K562 (cell line): ENCODE data around the gene WDR27. TPM values are rescaled to one million over a fixed set of nuclear protein-coding genes. Genes with fewer than 3 reads are reported as not detected.

Experiments
- ATAC-seq: fragments of 200-7000 bp; cut with Tn5 transposase; 3 replicates; pipeline ENCODE4 v1.9.1; 2020; ENCODE audit warnings: moderate library complexity
- BruUV-seq: library from RNA; stranded (reverse); fragments of 400-500 nt; replicated peaks from 2 replicates; lab custom pipeline; 2021; lab: Mats Ljungman, UMichigan
- CTCF ChIA-PET: fragments of 300-600 bp; formaldehyde crosslinking; extraction: SDS; loops from one replicate; lab custom pipeline; 2021; ENCODE audit warnings: low intra/inter-chr PET ratio; lab: Yijun Ruan, JAX
- POLR2A ChIA-PET: fragments of 300-600, 350-650 bp; sonication (Branson Sonifier 250); formaldehyde crosslinking; extraction: SDS; loops from one replicate; lab custom pipeline; 2021; ENCODE audit warnings: antibody characterized with exemption, inconsistent platforms; lab: Yijun Ruan, JAX
- DNase-seq, 4 experiments: peaks; one replicate each; pipeline versions ENCODE4 v3.0.0 to v3.0.0-alpha.2; 2011 to 2018; ENCODE audit warnings: low spot score in 3 of 4, mixed read lengths in 3 of 4; ENCODE audit errors: extremely low read depth in 1 of 4
- FAIRE-seq: peaks from 2 replicates; lab custom pipeline; 2011; peaks lifted over from hg19 to GRCh38; lab: Jason Lieb, UNC
- H2AFZ ChIP-seq: 2 replicates; pipeline ENCODE4 v1.6.0; 2011; ENCODE audit warnings: low read depth, low read length, control low read depth, inconsistent platforms
- H3K27ac ChIP-seq: fragments of 200-600 bp; 3 replicates; pipeline ENCODE4 v1.8.0; 2011; ENCODE audit warnings: low read depth, mild to moderate bottlenecking, control low read depth, inconsistent platforms, low read length, moderate library complexity, mixed read lengths; ENCODE audit errors: extremely low read depth
- H3K27me3 ChIP-seq, 2 experiments: fragments of 300-600 bp in 1 of 2; 2 replicates in 1 of 2; 3 replicates in 1 of 2; pipeline versions ENCODE4 v1.6.0 to v1.8.0; 2011; ENCODE audit warnings: inconsistent platforms in 2 of 2, low read length in 2 of 2, mild to moderate bottlenecking in 1 of 2, mixed read lengths in 1 of 2, moderate library complexity in 1 of 2; ENCODE audit not compliant: control insufficient read depth in 2 of 2, insufficient read depth in 2 of 2
- H3K36me3 ChIP-seq: fragments of 300-600 bp; 3 replicates; pipeline ENCODE4 v1.8.0; 2011; ENCODE audit warnings: mild to moderate bottlenecking, low read length, inconsistent platforms; ENCODE audit not compliant: control insufficient read depth, insufficient read depth
- H3K4me1 ChIP-seq, 2 experiments: fragments of 200-600 bp in 1 of 2; replicated peaks in 1 of 2; 2 replicates in 1 of 2; 3 replicates in 1 of 2; pipeline versions ENCODE4 v1.5.1 to v1.8.0; 2011; ENCODE audit warnings: inconsistent platforms in 2 of 2, low read length in 2 of 2, mild to moderate bottlenecking in 1 of 2, mixed read lengths in 1 of 2, moderate library complexity in 1 of 2; ENCODE audit not compliant: control insufficient read depth in 2 of 2, insufficient read depth in 2 of 2
- H3K4me2 ChIP-seq: 2 replicates; pipeline ENCODE4 v1.6.1; 2011; ENCODE audit warnings: low read length, control low read depth, inconsistent platforms, mixed read lengths; ENCODE audit not compliant: insufficient read depth
- H3K4me3 ChIP-seq: fragments of 200-600 bp; sonication (generic), shearing (Covaris generic); 2 replicates; pipeline ENCODE4 v1.5.1; 2016; ENCODE audit warnings: control low read depth, inconsistent platforms
- H3K79me2 ChIP-seq: fragments of 200-600 bp; 3 replicates; pipeline ENCODE4 v1.8.0; 2011; ENCODE audit warnings: low read length, inconsistent platforms; ENCODE audit not compliant: control insufficient read depth, insufficient read depth
- H3K9ac ChIP-seq, 2 experiments: 2 replicates each; pipeline versions ENCODE4 v1.6.0 to v1.6.1; 2011; ENCODE audit warnings: low read depth in 2 of 2, low read length in 2 of 2, control low read depth in 1 of 2, inconsistent platforms in 1 of 2, mild to moderate bottlenecking in 1 of 2, mixed read lengths in 1 of 2; ENCODE audit not compliant: insufficient read depth in 1 of 2
- H3K9me1 ChIP-seq: one replicate; pipeline ENCODE4 v1.6.0; 2011; ENCODE audit warnings: inconsistent platforms, mild to moderate bottlenecking, low read length, moderate library complexity; ENCODE audit not compliant: control insufficient read depth, insufficient read depth
- H3K9me3 ChIP-seq: replicated peaks from 2 replicates; pipeline ENCODE4 v1.5.1; 2011; ENCODE audit warnings: low read depth, low read length, inconsistent platforms; ENCODE audit not compliant: control insufficient read depth, insufficient read depth
- H4K20me1 ChIP-seq: replicated peaks from 2 replicates; pipeline ENCODE4 v1.6.1; 2011; ENCODE audit warnings: low read length, inconsistent platforms, mixed read lengths; ENCODE audit not compliant: control insufficient read depth, insufficient read depth
- CHCHD3 ChIP-seq: fragments of 250-450 bp; sonication (Bioruptor Pico); IDR thresholded peaks from 2 replicates; pipeline ENCODE4 v2.1.2; 2022; ENCODE audit warnings: mild to moderate bottlenecking
- MEF2A ChIP-seq: IDR thresholded peaks from 2 replicates; pipeline ENCODE4 v1.6.1; 2011; ENCODE audit warnings: low read depth, mild to moderate bottlenecking, low read length, moderate library complexity; ENCODE audit not compliant: control insufficient read depth
- U2AF1 ChIP-seq: fragments of 200-400 bp; formaldehyde crosslinking; optimal IDR thresholded peaks from 2 replicates; pipeline ENCODE3; 2017; ENCODE audit warnings: mild to moderate bottlenecking, low read depth, low read length, moderate library complexity
- ZC3H11A ChIP-seq: IDR thresholded peaks from 2 replicates; pipeline ENCODE4 v1.6.1; 2012; ENCODE audit warnings: low read depth, low read length, improper control_type of control experiment
- ZNF3 ChIP-seq: fragments of 250-450 bp; sonication (Bioruptor Pico); IDR thresholded peaks from 2 replicates; pipeline ENCODE4 v1.5.0; 2021; ENCODE audit warnings: mild to moderate bottlenecking, moderate library complexity
- WGBS: fragments of 100-300 bp; shearing (Covaris generic); methylation state at CpG from one replicate; pipeline ENCODE4 v1.1.6; 2016; ENCODE audit warnings: low coverage, mixed read lengths; ENCODE audit not compliant: insufficient coverage; ENCODE audit errors: missing lambda C conversion rate; 5-methylcytosine and 5-hydroxymethylcytosine counted together
- in situ Hi-C: fragments of 300-500 bp; cut with MboI; formaldehyde crosslinking; loops from 4 replicates; pipeline ENCODE4 v1.15.0; 2018; ENCODE audit warnings: inconsistent platforms, mixed read lengths
- intact Hi-C: fragments of 100-400 bp; cut with micrococcal nuclease; formaldehyde crosslinking; loops from 2 replicates; pipeline ENCODE4 v1.14.2; 2022
- polyA plus RNA-seq, 8 experiments: library from polyadenylated mRNA; depleted of rRNA in 4 of 8; stranded (reverse) in 5 of 8; unstranded in 3 of 8; fragments of >200 nt; fragmentation: Nextera tagmentation in 2 of 8; fragmentation: Illumina TruSeq in 1 of 8; extraction: Ambion mirVana in 2 of 8; extraction: Trizol in 1 of 8; gene quantifications; 2 replicates each; pipeline versions ENCODE4 v1.2.1 to v1.2.3, GENCODE V29; 2011 to 2014; ENCODE audit warnings: inconsistent platforms in 1 of 8, missing spikeins in 1 of 8
- total RNA-seq, 7 experiments: library from RNA; depleted of rRNA in 6 of 7; stranded (reverse); fragments of >200 nt in 6 of 7; fragmentation: Illumina TruSeq in 2 of 7; extraction: Trizol in 2 of 7; gene quantifications; 2 replicates each; pipeline versions ENCODE4 v1.2.1 to v1.2.3, GENCODE V29; 2011 to 2021; ENCODE audit warnings: low replicate concordance in 1 of 7

Gene WDR27
- total and polyA plus RNA-seq, 9 of the 15 experiments (the other 6 are each of a cell fraction or from before 2014, with no cell fraction given): 4.3 to 77.2 (median 22.7) TPM

DNA sequence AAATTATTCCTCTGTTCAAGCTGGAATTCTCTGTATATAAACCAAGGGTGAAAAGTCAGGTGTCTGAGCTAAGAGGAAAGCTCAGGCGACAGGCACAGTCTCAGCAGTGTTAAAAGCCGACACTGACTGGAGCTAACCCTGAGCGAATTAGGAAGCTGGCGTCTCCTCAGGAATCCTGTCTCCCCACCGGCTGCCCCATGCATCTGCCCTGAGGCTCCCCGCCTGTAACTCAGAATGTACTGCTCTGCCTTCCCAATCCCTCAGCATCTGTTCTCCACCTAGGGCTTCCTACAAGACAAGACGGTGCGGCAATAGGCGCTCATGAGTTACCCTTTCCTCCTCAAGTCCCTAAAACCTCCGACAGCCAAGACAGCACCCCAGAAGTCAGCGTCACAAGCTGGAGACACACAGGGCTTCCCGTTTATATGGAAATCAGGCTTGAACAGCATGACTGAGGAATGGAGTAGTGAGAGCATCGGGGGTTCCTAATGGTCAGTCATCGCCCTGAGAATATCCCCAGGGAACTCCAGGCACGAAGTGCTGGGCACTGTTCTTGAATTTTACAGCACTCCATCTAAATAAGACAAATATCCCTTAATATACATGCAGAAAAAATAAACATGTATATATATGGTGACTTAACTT is 33.5 kb downstream of the WDR27 start:
- in situ Hi-C loops: no loop called here

DNA sequence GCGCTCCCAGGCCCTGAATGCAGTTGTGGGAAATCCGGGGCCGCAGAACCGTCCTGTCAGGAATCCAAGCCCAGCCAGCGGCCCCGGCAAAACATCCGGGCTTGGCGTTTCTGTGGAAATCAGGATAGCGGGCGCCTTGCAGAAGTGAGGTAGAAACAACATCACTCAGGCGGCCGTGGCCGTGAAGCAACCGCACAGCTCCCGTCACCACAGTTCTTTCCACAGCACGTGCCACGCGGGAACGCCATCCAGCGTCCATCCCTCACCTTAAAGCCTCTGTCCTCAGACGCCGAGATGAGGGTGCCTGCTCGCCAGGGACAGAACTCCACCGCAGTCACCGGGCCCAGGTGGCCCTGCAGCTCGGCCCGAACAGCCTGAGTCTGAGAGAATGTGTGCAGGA is 34.1 kb downstream of the WDR27 start:
- Histone ChIP-seq H3K9ac (no peak overlapping the region), H3K27me3 (no peaks in the 10 kb centered on the region)
- intact Hi-C loops: no loop called here
- 95% methylated on average over 27 of the region's 27 CpGs for WGBS
- ATAC-seq: no peak
- TF ChIP-seq ZNF3 (no peak), ZC3H11A (no peak)
- TF ChIP-seq, all 486 proteins: peak for 0
- FAIRE-seq: no peak
- Histone ChIP-seq H3K4me3 (no peak overlapping the region), H4K20me1 (no peaks in the 10 kb centered on the region), H3K4me1 (no peaks in the 10 kb centered on the region; a peak in 1 of 5 replicates), H3K27ac (no peak overlapping the region), H3K4me2 (no peak overlapping the region), H3K9me1 (no peaks in the 10 kb centered on the region), H3K36me3 (peaks cover 80% of the 10 kb centered on the region), H3K9me3 (no peaks in the 10 kb centered on the region), H2AFZ (no peak overlapping the region), H3K79me2 (no peaks in the 10 kb centered on the region)
- in situ Hi-C loops: no loop called here
- ChIA-PET POLR2A (interaction anchor here (2.0 kb wide), 1 partner anchor 10 kb away, joined by 7 read pairs; no protein-coding TSS in a partner anchor), CTCF (no interaction called here)
- no peak for DNase-seq
- BruUV-seq: no TSS peak

More for the DNA sequence above, 33.5 kb downstream of the WDR27 start:
- Histone ChIP-seq H3K27ac (no peak overlapping the region), H3K4me3 (no peak overlapping the region), H3K36me3 (peaks cover 78% of the 10 kb centered on the region), H2AFZ (no peak overlapping the region), H3K9me3 (no peaks in the 10 kb centered on the region), H3K9ac (no peak overlapping the region), H3K4me2 (no peak overlapping the region), H3K27me3 (no peaks in the 10 kb centered on the region), H3K4me1 (no peaks in the 10 kb centered on the region; a peak in 1 of 5 replicates), H3K9me1 (no peaks in the 10 kb centered on the region), H4K20me1 (no peaks in the 10 kb centered on the region), H3K79me2 (no peaks in the 10 kb centered on the region)
- ChIA-PET CTCF (no interaction called here), POLR2A (interaction anchor here (0.7 to 2.0 kb wide), 2 partner anchors 10 to 247 kb away, joined by 3 to 7 read pairs; no protein-coding TSS in a partner anchor)
- no TSS peak for BruUV-seq
- no peak for TF ChIP-seq MEF2A
- no peak for TF ChIP-seq U2AF1
- no peak for TF ChIP-seq CHCHD3 (CRISPR knock-in tag)
- intact Hi-C loops: no loop called here
- FAIRE-seq (no peak), DNase-seq (no peak), ATAC-seq (no peak)
- 88% methylated on average over 15 of the region's 15 CpGs for WGBS
